ENCODE results near the gene HSD11B2.

DNA sequence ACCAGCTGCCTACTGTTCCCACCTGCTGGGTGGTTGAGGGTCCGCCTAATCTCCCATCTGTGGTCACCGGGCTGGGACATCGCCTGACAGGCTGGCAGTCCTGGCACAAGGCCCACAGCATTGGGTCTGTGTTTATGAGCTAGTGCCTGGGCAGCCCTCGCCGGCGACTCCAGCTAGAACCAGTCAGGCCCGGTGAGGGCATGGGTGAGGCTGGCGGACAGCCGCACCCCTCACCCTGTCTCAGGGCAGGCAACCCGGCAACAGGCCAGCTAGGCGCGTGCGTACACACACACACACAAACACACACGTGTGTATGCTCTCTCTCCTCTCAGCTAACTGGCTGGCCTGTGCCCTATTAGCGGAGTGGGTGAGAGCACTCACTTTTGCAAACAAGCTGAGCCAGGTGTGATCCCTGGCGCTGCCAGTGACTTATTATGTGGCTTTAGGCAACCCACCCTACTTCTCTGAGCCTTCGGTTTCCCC, 10.4 kb downstream of the HSD11B2 start:
- TF ChIP-seq EZH2 (IDR thresholded peaks at IDR 0.05; ENCODE audit: low read depth) = no peak
- TF ChIP-seq, protein P1, sequence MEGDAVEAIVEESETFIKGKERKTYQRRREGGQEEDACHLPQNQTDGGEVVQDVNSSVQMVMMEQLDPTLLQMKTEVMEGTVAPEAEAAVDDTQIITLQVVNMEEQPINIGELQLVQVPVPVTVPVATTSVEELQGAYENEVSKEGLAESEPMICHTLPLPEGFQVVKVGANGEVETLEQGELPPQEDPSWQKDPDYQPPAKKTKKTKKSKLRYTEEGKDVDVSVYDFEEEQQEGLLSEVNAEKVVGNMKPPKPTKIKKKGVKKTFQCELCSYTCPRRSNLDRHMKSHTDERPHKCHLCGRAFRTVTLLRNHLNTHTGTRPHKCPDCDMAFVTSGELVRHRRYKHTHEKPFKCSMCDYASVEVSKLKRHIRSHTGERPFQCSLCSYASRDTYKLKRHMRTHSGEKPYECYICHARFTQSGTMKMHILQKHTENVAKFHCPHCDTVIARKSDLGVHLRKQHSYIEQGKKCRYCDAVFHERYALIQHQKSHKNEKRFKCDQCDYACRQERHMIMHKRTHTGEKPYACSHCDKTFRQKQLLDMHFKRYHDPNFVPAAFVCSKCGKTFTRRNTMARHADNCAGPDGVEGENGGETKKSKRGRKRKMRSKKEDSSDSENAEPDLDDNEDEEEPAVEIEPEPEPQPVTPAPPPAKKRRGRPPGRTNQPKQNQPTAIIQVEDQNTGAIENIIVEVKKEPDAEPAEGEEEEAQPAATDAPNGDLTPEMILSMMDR (conservative IDR thresholded peaks at IDR 0.05) = no peak

Data from PC-9 (cell line).